ENCODE results near the gene ATP8A2.

DNA sequence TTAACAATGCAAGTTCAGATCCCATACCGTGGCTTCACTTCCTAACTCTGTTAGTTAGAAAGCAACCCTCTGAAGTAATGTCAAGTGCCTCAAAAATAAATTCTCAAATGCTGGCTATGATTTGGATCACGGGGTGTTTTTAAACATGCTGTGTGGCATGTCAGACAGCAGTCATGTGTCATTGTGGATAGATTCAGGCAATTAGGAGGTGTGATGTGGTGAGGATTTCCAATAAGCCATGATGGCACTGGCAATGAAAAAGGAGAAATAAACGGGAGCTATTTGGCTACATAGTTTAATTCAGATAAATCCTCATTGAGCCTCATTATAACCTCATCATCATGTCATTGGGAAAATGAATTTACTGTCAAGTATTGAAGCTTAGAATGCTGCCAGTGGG lies 130.3 kb downstream of the ATP8A2 start:
- TF ChIP-seq ZNF274 (IDR thresholded peaks at IDR 0.05; ENCODE audit: low read depth, low read length) (no peak), YY1 (IDR thresholded peaks at IDR 0.05; ENCODE audit: insufficient read depth, insufficient read length) (no peak)

All from NT2/D1 (cell line).